Measurements from ENCODE around the gene SRRM4. TPM values are rescaled to one million over a fixed set of nuclear protein-coding genes. Genes with fewer than 3 reads are reported as not detected.

The SRRM4 gene
- under 1 TPM; 0.37 to 0.79 TPM for total RNA-seq
- polyA plus RNA-seq (ENCODE audit: insufficient read depth, low read depth, low replicate concordance) = 1.4 TPM
- long read RNA-seq, donor 1 = 0 reads
- long read RNA-seq, donor 2 = 0 reads

DNA sequence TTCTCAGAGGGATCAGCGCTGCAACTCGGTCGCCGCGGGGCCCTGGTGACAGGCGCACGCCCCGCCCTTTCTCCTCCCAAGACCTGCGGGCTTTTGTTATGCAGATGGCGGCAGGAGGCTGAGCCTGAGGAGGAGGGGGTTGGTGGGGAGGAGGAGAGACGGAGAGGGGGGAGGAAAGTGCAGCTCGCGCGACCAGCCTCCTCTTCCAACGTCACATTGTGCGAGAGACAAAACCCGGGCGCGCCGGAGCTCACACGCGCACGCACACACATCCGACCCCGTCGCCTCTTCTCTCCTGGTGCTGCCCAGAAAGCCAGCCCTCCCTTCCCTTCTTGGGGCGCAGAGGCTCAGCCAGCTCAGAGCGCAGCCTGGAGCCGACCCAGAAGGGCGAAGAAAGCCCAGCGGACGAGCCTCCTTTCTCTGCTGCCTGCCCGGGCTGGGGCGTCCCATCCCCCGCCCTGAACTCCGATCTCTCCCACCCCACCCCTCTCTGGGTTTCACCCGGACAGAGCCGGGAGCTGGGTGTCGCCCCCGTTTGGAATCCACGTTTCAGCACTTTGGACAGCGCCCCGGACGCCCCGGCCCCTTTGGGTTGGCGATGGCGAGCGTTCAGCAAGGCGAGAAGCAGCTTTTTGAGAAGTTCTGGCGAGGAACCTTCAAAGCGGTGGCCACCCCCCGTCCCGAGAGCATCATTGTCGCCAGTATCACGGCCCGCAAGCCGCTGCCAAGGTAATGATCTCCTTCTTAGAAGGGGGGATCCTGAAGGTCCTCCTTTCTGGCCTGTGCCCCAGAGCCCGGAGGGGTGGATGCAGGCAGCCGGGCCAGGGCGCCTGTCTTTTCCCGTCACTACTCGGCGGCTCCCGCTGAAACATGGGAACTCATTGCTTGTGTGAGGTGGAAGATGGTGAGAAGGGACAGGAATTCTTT is at the start of gene SRRM4:
TSS of gene SRRM4 (plus strand) at position 257 of the 927 bp plus-strand sequence. CDS start at position 599, 342 bp downstream.
- Histone ChIP-seq H3K27ac (no peak within 1 kb of the TSS), H3K9me3 (no peaks in the 10 kb centered on the region), H3K27me3 (no peaks in the 10 kb centered on the region), H3K36me3 (ENCODE audit: low read depth, missing control alignments) (no peaks in the 10 kb centered on the region), H3K4me1 (peaks cover 10% of the 10 kb centered on the region), H3K4me3 (no peak within 1 kb of the TSS)
- peak; percentile 36 for DNase-seq
- TF ChIP-seq, protein P1, sequence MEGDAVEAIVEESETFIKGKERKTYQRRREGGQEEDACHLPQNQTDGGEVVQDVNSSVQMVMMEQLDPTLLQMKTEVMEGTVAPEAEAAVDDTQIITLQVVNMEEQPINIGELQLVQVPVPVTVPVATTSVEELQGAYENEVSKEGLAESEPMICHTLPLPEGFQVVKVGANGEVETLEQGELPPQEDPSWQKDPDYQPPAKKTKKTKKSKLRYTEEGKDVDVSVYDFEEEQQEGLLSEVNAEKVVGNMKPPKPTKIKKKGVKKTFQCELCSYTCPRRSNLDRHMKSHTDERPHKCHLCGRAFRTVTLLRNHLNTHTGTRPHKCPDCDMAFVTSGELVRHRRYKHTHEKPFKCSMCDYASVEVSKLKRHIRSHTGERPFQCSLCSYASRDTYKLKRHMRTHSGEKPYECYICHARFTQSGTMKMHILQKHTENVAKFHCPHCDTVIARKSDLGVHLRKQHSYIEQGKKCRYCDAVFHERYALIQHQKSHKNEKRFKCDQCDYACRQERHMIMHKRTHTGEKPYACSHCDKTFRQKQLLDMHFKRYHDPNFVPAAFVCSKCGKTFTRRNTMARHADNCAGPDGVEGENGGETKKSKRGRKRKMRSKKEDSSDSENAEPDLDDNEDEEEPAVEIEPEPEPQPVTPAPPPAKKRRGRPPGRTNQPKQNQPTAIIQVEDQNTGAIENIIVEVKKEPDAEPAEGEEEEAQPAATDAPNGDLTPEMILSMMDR (IDR thresholded peaks at IDR 0.05) = no peak
- TF ChIP-seq POLR2A (IDR thresholded peaks at IDR 0.05) = no peak
- intact Hi-C loops (cut with DNase I; ENCODE audit: low total_unique reads) = no loop called here
- 1% methylated on average over 30 to 59 of the region's 64 CpGs for WGBS, 2 donors

GRCh38 chr12:118946256-118946655 is 35.1 kb upstream of the SRRM4 start:
- H3K4me3 ChIP-seq = no peak overlapping the region
- H3K4me1 ChIP-seq = no peaks in the 10 kb centered on the region
- H3K36me3 ChIP-seq (ENCODE audit: low read depth, missing control alignments) = no peaks in the 10 kb centered on the region
- TF ChIP-seq POLR2A (IDR thresholded peaks at IDR 0.05) = no peak
- TF ChIP-seq, protein P1 (IDR thresholded peaks at IDR 0.05) = no peak
- no peaks in the 10 kb centered on the region for H3K27me3 ChIP-seq
- WGBS, 2 donors = 49 to 53% methylated on average over 10 of the region's 10 CpGs
- H3K27ac ChIP-seq = no peak overlapping the region
- DNase-seq = no peak
- intact Hi-C loops (cut with DNase I; ENCODE audit: low total_unique reads) = no loop called here
- no peaks in the 10 kb centered on the region for H3K9me3 ChIP-seq

- no peaks in the 10 kb centered on the region for H3K4me1 ChIP-seq
- H3K36me3 ChIP-seq (ENCODE audit: low read depth, missing control alignments) = no peaks in the 10 kb centered on the region
- intact Hi-C loops (cut with DNase I; ENCODE audit: low total_unique reads) = no loop called here
- no peak for DNase-seq
- no peak overlapping the region for H3K4me3 ChIP-seq
- H3K9me3 ChIP-seq = no peaks in the 10 kb centered on the region
- TF ChIP-seq, protein P1 (IDR thresholded peaks at IDR 0.05) = no peak
- no peak for TF ChIP-seq POLR2A (IDR thresholded peaks at IDR 0.05)
- H3K27ac ChIP-seq = no peak overlapping the region
- no peaks in the 10 kb centered on the region for H3K27me3 ChIP-seq
- 61 to 74% methylated on average over 5 of the region's 5 CpGs for WGBS, 2 donors
Observed at GRCh38 chr12:118958520-118958919, 22.8 kb upstream of the SRRM4 start.

GRCh38 chr12:118959348-118959747 is 22.0 kb upstream of the SRRM4 start:
- Histone ChIP-seq H3K27me3 (no peaks in the 10 kb centered on the region), H3K4me3 (no peak overlapping the region), H3K27ac (no peak overlapping the region), H3K4me1 (no peaks in the 10 kb centered on the region), H3K36me3 (ENCODE audit: low read depth, missing control alignments) (no peaks in the 10 kb centered on the region), H3K9me3 (no peaks in the 10 kb centered on the region)
- TF ChIP-seq, protein P1 (IDR thresholded peaks at IDR 0.05) = no peak
- no peak for DNase-seq
- intact Hi-C loops (cut with DNase I; ENCODE audit: low total_unique reads) = no loop called here
- WGBS, 2 donors = 69 to 78% methylated on average over 4 of the region's 4 CpGs

Data from testis (tissue), 5 donors.